Neural cell (in vitro differentiated cells): ENCODE results near the gene CCDC150. TPM values are rescaled to one million over a fixed set of nuclear protein-coding genes. Genes with fewer than 3 reads are reported as not detected.

ENCODE experiments used
- H2AFZ ChIP-seq: fragments of 200-600, 300-800 bp; sonication (generic), shearing (Covaris generic); 2 replicates; pipeline ENCODE4 v1.6.0; 2014; ENCODE audit warnings: low read depth, mild to moderate bottlenecking, antibody characterized with exemption, low read length, moderate library complexity
- H3F3A ChIP-seq: fragments of 200-600 bp; shearing (Covaris generic); 2 replicates; pipeline ENCODE4 v1.6.1; 2016; ENCODE audit warnings: mild to moderate bottlenecking, moderate library complexity, mixed read lengths, antibody characterized with exemption, low read length; ENCODE audit not compliant: insufficient read depth, poor library complexity, severe bottlenecking
- H3K27ac ChIP-seq: fragments of 200-600, 300-800 bp; sonication (generic), shearing (Covaris generic); 2 replicates; pipeline ENCODE4 v1.5.1; 2014; ENCODE audit warnings: mild to moderate bottlenecking, low read length, moderate library complexity
- H3K27me3 ChIP-seq: fragments of 300-800, 200-600 bp; sonication (generic), shearing (Covaris generic); 2 replicates; pipeline ENCODE4 v1.6.0; 2014; ENCODE audit warnings: mild to moderate bottlenecking, low read depth, low read length, moderate library complexity; ENCODE audit not compliant: insufficient read depth
- H3K36me3 ChIP-seq: fragments of 300-800, 200-600 bp; sonication (generic), shearing (Covaris generic); 2 replicates; pipeline ENCODE4 v1.5.1; 2014; ENCODE audit warnings: mild to moderate bottlenecking, antibody characterized with exemption, low read length, moderate library complexity; ENCODE audit not compliant: insufficient read depth
- H3K4me2 ChIP-seq: fragments of 300-800, 200-600 bp; sonication (generic), shearing (Covaris generic); 2 replicates; pipeline ENCODE4 v1.6.0; 2014; ENCODE audit warnings: mild to moderate bottlenecking, low read length
- H3K4me3 ChIP-seq: fragments of 300-800, 200-600 bp; sonication (generic), shearing (Covaris generic); 2 replicates; pipeline ENCODE4 v1.5.1; 2014; ENCODE audit warnings: mild to moderate bottlenecking, low read length, moderate library complexity
- H3K79me2 ChIP-seq: fragments of 200-600 bp; shearing (Covaris generic); replicated peaks from 2 replicates; pipeline ENCODE4 v1.6.0; 2014; ENCODE audit warnings: mild to moderate bottlenecking, low read length, moderate library complexity; ENCODE audit not compliant: insufficient read depth
- H3K9ac ChIP-seq: fragments of 300-800, 200-600 bp; sonication (generic), shearing (Covaris generic); 2 replicates; pipeline ENCODE4 v1.6.1; 2016; ENCODE audit warnings: mild to moderate bottlenecking, low read length, mixed read lengths
- H3K9me2 ChIP-seq: fragments of 200-600 bp; shearing (Covaris generic); 2 replicates; pipeline ENCODE4 v1.6.1; 2016; ENCODE audit warnings: mild to moderate bottlenecking, low read length, mixed read lengths; ENCODE audit not compliant: insufficient read depth
- H3K9me3 ChIP-seq: fragments of 200-600, 300-800 bp; sonication (generic), shearing (Covaris generic); 2 replicates; pipeline ENCODE4 v1.6.1; 2016; ENCODE audit warnings: mild to moderate bottlenecking, mixed run types, low read length, moderate library complexity, mixed read lengths
- H4K20me1 ChIP-seq: fragments of 200-600 bp; shearing (Covaris generic); 2 replicates; pipeline ENCODE4 v1.6.1; 2016; ENCODE audit warnings: mild to moderate bottlenecking, mixed run types; ENCODE audit not compliant: insufficient read depth
- EP300 ChIP-seq: fragments of 450-650 bp; conservative IDR thresholded peaks from 2 replicates; pipeline ENCODE4 v1.6.1; 2014; ENCODE audit warnings: antibody characterized with exemption, mild to moderate bottlenecking, moderate library complexity; ENCODE audit not compliant: poor library complexity, severe bottlenecking
- EZH2 ChIP-seq: fragments of 200-600, 300-800 bp; shearing (Covaris generic), sonication (generic); IDR thresholded peaks from 2 replicates; pipeline ENCODE4 v1.6.1; 2014; ENCODE audit warnings: antibody characterized with exemption, low read length, borderline replicate concordance, mild to moderate bottlenecking; ENCODE audit not compliant: insufficient read depth, poor library complexity, severe bottlenecking
- MXI1 ChIP-seq: fragments of 450-650 bp; conservative IDR thresholded peaks from 2 replicates; pipeline ENCODE4 v1.6.1; 2014; ENCODE audit warnings: antibody characterized with exemption, mild to moderate bottlenecking; ENCODE audit not compliant: poor library complexity, severe bottlenecking
- POLR2AphosphoS5 ChIP-seq: IDR thresholded peaks from 2 replicates; pipeline ENCODE4 v1.6.1; 2012
- RAD21 ChIP-seq: fragments of 450-650 bp; conservative IDR thresholded peaks from 2 replicates; pipeline ENCODE4 v1.6.1; 2014; ENCODE audit warnings: antibody characterized with exemption, mild to moderate bottlenecking, moderate library complexity
- SMC3 ChIP-seq: fragments of 450-650 bp; conservative IDR thresholded peaks from 2 replicates; pipeline ENCODE4 v1.6.1; 2014; ENCODE audit warnings: antibody characterized with exemption, mild to moderate bottlenecking, moderate library complexity; ENCODE audit not compliant: poor library complexity
- TAF1 ChIP-seq: IDR thresholded peaks from 2 replicates; pipeline ENCODE4 v1.6.1; 2012; ENCODE audit warnings: low read depth
- polyA plus RNA-seq: library from polyadenylated mRNA; depleted of rRNA; stranded (reverse); fragments of >200 nt; gene quantifications from 2 replicates; pipeline ENCODE4 v1.2.3, GENCODE V29; 2014
- TF ChIP-seq, protein P1 (sequence below): IDR thresholded peaks from 2 replicates; pipeline ENCODE4 v1.6.1; 2012; ENCODE audit warnings: borderline replicate concordance
- TF ChIP-seq, protein P2 (sequence below): fragments of 450-650 bp; IDR thresholded peaks from 2 replicates; pipeline ENCODE4 v1.5.1; 2014; ENCODE audit warnings: antibody characterized with exemption, mild to moderate bottlenecking, moderate library complexity; ENCODE audit not compliant: poor library complexity, severe bottlenecking

Gene CCDC150
- polyA plus RNA-seq, 1 donor from 2014 or later: 0.57 TPM

DNA sequence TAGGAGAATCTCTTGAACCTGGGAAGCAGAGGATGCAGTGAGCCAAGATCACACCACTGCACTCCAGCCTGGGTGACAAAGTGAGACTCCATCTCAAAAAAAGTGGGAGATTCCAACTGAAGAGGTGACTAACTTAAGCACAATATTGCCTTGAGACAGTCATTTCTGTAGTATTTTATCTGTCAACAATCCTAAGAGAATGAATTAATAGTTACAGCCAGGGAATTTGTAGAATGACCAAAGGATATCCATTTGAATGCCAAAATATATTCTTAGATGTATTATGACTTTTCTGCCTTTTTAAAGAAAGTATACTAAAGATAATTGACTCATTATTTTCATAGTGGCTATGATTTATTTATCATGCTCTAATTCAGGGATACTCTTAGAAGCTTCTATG lies 40.7 kb upstream of the CCDC150 start:
- H3K27ac ChIP-seq: no peak overlapping the region
- no peak overlapping the region for H3K4me2 ChIP-seq
- no peak for TF ChIP-seq EZH2
- H2AFZ ChIP-seq: no peak overlapping the region
- H3K4me3 ChIP-seq: no peak overlapping the region
- no peaks in the 10 kb centered on the region for H3K9me3 ChIP-seq
- H4K20me1 ChIP-seq: no peaks in the 10 kb centered on the region
- H3F3A ChIP-seq: no peaks in the 10 kb centered on the region
- no peaks in the 10 kb centered on the region for H3K9me2 ChIP-seq
- H3K27me3 ChIP-seq: no peaks in the 10 kb centered on the region
- no peaks in the 10 kb centered on the region for H3K36me3 ChIP-seq
- H3K9ac ChIP-seq: no peak overlapping the region
- no peaks in the 10 kb centered on the region for H3K79me2 ChIP-seq

DNA sequence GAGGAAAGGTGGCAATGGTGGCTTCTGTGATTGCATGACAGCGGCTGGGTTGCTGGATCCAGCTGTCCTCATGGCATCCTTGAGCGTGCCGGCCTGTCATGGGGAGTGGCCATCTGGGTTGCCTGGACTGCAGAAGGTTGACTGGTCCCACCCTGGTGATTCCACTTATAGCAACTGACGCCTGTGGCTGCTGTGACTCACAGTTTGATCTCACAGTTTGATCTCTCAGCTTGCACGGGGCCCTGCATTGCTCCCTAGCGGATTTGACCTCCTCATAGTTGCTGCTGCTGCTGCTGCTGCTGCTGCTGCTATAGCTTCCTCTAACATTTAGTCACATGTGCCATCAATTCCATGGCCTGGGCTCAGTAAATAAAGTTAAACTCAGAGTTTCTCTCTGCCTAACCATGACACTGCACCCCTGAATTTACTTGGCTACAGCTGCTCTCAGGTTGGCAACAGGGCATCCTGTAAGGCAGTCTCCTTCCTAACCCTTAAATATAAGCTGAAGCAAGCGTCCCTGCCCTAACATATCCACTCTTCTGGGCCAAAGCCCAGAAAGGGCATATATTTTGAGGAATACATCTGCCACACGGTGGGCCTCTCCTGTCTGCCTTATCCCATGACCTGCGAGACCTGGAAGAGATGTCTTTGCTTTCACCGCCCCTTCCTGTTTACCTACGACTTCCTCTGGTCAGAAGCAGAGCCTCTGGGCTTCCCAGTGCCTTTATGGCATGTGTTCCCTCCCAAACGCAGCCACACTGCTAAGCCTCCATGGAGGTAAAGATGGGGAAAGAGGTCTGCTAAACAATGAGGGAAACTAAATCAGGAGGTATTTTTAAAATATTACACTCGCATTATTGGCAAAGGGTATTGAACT lies 37.8 kb upstream of the CCDC150 start:
- Histone ChIP-seq H3K4me2 (no peak overlapping the region), H3K9ac (no peak overlapping the region), H4K20me1 (no peaks in the 10 kb centered on the region), H2AFZ (no peak overlapping the region), H3K4me3 (no peak overlapping the region), H3K79me2 (no peaks in the 10 kb centered on the region), H3K9me3 (no peaks in the 10 kb centered on the region), H3K36me3 (no peaks in the 10 kb centered on the region), H3K27me3 (no peaks in the 10 kb centered on the region), H3F3A (no peaks in the 10 kb centered on the region), H3K9me2 (no peaks in the 10 kb centered on the region), H3K27ac (no peak overlapping the region)
- TF ChIP-seq RAD21 (no peak), SMC3 (no peak), EP300 (no peak), POLR2AphosphoS5 (no peak), MXI1 (no peak), EZH2 (no peak), TAF1 (no peak)
- TF ChIP-seq, protein P1, sequence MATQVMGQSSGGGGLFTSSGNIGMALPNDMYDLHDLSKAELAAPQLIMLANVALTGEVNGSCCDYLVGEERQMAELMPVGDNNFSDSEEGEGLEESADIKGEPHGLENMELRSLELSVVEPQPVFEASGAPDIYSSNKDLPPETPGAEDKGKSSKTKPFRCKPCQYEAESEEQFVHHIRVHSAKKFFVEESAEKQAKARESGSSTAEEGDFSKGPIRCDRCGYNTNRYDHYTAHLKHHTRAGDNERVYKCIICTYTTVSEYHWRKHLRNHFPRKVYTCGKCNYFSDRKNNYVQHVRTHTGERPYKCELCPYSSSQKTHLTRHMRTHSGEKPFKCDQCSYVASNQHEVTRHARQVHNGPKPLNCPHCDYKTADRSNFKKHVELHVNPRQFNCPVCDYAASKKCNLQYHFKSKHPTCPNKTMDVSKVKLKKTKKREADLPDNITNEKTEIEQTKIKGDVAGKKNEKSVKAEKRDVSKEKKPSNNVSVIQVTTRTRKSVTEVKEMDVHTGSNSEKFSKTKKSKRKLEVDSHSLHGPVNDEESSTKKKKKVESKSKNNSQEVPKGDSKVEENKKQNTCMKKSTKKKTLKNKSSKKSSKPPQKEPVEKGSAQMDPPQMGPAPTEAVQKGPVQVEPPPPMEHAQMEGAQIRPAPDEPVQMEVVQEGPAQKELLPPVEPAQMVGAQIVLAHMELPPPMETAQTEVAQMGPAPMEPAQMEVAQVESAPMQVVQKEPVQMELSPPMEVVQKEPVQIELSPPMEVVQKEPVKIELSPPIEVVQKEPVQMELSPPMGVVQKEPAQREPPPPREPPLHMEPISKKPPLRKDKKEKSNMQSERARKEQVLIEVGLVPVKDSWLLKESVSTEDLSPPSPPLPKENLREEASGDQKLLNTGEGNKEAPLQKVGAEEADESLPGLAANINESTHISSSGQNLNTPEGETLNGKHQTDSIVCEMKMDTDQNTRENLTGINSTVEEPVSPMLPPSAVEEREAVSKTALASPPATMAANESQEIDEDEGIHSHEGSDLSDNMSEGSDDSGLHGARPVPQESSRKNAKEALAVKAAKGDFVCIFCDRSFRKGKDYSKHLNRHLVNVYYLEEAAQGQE: no peak
- TF ChIP-seq, protein P2, sequence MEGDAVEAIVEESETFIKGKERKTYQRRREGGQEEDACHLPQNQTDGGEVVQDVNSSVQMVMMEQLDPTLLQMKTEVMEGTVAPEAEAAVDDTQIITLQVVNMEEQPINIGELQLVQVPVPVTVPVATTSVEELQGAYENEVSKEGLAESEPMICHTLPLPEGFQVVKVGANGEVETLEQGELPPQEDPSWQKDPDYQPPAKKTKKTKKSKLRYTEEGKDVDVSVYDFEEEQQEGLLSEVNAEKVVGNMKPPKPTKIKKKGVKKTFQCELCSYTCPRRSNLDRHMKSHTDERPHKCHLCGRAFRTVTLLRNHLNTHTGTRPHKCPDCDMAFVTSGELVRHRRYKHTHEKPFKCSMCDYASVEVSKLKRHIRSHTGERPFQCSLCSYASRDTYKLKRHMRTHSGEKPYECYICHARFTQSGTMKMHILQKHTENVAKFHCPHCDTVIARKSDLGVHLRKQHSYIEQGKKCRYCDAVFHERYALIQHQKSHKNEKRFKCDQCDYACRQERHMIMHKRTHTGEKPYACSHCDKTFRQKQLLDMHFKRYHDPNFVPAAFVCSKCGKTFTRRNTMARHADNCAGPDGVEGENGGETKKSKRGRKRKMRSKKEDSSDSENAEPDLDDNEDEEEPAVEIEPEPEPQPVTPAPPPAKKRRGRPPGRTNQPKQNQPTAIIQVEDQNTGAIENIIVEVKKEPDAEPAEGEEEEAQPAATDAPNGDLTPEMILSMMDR: no peak
